Mononuclear cell (primary cell): Measurements from ENCODE around the gene ALDH5A1. TPM values are rescaled to one million over a fixed set of nuclear protein-coding genes. Genes with fewer than 3 reads are reported as not detected.

Experiments used
- H3K27me3 ChIP-seq: 2 replicates; pipeline ENCODE4 v1.6.0; 2011; ENCODE audit warnings: low read length, control low read depth; ENCODE audit not compliant: insufficient read depth
- H3K4me1 ChIP-seq: 2 replicates; pipeline ENCODE4 v1.5.1; 2011; ENCODE audit warnings: mild to moderate bottlenecking, low read length, control low read depth; ENCODE audit not compliant: insufficient read depth
- H3K4me3 ChIP-seq: 2 replicates; pipeline ENCODE4 v1.5.1; 2011; ENCODE audit warnings: mild to moderate bottlenecking, low read length, moderate library complexity
- H3K9me3 ChIP-seq: 2 replicates; pipeline ENCODE4 v1.5.1; 2011; ENCODE audit warnings: low read depth, mild to moderate bottlenecking, control low read depth, low read length
- total RNA-seq: library from RNA; depleted of rRNA; stranded (reverse); fragments of >200 nt; gene quantifications from one replicate; pipeline ENCODE4 v1.2.3, GENCODE V29; 2012

ALDH5A1 gene
- total RNA-seq, 1 donor: 2.4 TPM

DNA sequence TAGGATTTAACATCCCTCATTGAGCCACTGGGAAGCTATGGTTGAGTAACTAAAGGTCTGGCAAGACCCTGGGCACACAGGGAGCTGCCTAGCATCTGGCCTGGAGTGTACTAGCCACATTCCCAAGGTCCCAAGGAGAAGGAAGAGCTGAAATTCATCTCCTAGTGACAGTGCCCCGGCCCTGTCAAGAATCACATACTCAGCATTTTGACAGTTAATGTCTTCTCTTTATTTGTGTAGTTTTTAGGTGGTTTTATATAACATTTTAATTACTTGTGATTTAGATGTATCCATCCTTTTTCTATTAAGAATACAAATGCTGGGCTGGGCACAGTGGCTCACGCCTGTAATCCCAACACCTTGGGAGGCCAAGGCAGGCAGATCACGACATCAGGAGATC, 40.4 kb downstream of the ALDH5A1 start:
- Histone ChIP-seq H3K27me3 (no peaks in the 10 kb centered on the region), H3K4me3 (no peak overlapping the region), H3K4me1 (no peaks in the 10 kb centered on the region), H3K9me3 (no peaks in the 10 kb centered on the region)

DNA sequence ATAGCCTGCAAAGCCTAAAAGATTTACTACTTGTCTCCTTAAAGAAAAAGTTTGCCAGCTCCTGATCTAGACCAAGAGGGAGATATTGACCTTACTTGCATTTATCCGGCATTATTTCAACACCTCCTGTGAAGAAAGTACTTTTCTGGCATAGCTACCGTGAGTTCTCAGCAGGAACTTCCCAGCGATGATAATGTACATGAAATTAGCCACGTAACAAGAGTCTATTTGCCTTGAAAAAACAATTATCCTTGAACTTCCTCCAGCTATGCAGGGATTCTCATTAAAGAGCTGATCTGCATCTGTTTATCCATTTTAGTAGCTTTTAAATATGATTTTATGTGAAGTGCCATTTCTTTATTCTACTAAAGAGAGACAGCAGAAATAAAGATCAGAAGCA, 41.7 kb downstream of the ALDH5A1 start:
- no peaks in the 10 kb centered on the region for H3K4me1 ChIP-seq
- H3K4me3 ChIP-seq: no peak overlapping the region
- H3K27me3 ChIP-seq: no peaks in the 10 kb centered on the region
- no peaks in the 10 kb centered on the region for H3K9me3 ChIP-seq

DNA sequence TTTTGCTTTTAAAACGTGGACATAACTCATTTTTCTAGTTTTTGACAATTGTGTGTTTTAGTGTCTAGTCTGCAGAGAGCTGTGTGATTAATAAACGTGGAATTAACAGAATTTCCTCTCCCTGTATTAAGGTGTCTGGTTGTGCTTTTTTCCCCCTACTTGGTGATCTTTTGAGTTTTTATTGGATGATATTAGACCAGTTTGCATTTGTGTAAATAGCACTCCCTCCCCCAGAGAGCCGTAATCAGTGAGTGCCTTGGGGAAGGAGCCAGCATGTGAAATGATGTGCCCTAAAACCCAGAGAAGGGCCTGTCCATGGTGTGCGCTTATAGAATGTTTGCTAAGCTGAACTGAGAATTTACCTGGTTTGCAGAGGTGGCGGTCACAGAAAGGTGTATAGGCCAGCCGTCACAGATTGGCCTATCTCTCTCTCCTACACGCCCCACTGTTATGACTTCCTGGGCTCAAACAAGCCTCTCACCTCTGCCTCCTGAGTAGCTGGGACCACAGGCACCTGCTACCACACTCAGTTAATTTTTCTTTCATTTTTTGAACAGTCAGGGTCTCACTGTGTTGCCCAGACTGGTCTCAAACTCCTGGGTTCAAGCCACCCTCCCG, 42.4 kb downstream of the ALDH5A1 start:
- Histone ChIP-seq H3K27me3 (no peaks in the 10 kb centered on the region), H3K4me3 (no peak overlapping the region), H3K4me1 (no peaks in the 10 kb centered on the region), H3K9me3 (no peaks in the 10 kb centered on the region)

DNA sequence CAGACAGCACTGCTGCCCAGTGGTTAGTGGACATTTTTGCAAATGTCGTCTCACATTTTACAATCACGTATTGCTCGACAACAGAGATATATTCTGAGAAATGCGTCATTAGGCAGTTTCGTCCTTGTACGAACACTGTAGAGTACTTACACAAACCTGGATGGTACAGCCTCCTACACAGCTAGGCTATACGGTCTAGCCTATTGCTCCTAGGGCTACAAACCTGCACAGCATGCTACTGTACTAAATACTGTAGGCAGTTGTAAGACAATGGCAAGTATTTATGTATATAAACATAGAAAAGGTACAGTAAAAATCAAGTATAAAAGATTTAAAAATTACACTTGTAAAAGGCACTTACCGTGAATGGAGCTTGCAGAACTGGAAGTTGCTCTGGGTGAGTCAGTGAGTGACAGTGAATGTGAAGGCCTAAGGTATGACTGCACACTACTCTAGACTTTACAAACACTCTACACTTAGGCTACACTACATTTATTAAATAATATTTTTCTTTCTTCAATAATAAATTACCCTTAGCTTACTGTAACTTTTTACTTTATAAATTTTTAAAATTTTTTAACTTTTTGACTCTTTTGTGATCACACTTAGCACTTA, 43.1 kb downstream of the ALDH5A1 start:
- no peak overlapping the region for H3K4me3 ChIP-seq
- H3K4me1 ChIP-seq: no peaks in the 10 kb centered on the region
- no peaks in the 10 kb centered on the region for H3K9me3 ChIP-seq
- H3K27me3 ChIP-seq: no peaks in the 10 kb centered on the region

DNA sequence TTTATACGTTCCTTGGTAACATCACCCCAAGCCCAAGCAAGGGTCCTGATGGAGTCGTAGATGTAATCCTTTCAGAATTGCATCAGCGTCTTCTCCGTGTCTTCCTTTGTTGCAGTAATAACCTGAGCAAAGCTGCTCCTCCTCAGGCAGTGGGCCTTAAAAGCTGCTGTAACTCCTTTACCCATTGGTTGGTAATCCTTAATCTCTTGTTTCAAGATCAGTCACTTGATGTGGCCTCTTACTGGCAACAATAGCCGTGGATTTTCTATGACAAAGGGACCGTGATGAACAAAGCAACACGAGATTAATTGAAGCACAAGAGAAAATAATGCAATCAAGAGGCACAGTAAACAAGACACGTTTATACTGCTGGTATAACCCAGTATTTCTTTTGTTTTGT, 44.6 kb downstream of the ALDH5A1 start:
- H3K9me3 ChIP-seq: no peaks in the 10 kb centered on the region
- no peaks in the 10 kb centered on the region for H3K4me1 ChIP-seq
- no peaks in the 10 kb centered on the region for H3K27me3 ChIP-seq
- no peak overlapping the region for H3K4me3 ChIP-seq

DNA sequence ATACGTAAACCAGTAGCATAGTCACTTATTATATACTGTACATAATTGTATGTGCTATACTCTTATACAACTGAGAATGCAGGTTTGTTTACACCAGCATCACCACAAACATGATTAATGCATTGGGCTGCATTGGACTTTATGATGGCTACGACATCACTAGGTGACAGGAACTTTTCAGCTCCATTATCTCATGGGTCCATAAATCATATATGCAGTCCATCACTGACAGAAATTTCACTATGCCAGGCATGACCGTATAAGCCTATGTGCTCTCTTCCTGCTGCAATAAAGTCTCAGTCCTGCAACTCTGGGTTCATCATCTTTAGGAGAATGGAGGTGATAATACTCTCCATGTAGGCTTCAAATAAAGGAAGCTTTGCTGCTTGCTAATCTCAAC, 45.4 kb downstream of the ALDH5A1 start:
- Histone ChIP-seq H3K4me1 (no peaks in the 10 kb centered on the region), H3K4me3 (no peak overlapping the region), H3K9me3 (no peaks in the 10 kb centered on the region), H3K27me3 (no peaks in the 10 kb centered on the region)

DNA sequence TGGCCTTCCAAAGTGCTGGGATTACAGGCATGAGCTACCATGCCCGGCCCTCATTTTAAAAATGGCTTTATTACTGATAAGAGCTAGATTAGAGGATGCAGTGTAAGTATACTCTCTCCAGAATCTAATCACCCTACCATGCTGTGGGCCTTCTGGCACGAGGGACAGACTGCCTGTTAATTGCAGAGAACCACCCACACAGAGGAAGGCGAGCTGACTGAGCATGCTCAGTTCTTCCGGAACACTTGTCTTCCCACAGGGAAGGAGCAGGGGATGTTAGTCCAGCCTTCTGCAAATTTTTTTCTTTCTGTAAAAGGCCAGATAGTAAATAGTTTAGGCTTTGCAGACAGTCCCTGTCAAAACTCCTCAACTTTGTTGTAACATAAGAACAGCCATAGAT, 48.9 kb downstream of the ALDH5A1 start:
- no peaks in the 10 kb centered on the region for H3K4me1 ChIP-seq
- no peaks in the 10 kb centered on the region for H3K9me3 ChIP-seq
- no peak overlapping the region for H3K4me3 ChIP-seq
- no peaks in the 10 kb centered on the region for H3K27me3 ChIP-seq

DNA sequence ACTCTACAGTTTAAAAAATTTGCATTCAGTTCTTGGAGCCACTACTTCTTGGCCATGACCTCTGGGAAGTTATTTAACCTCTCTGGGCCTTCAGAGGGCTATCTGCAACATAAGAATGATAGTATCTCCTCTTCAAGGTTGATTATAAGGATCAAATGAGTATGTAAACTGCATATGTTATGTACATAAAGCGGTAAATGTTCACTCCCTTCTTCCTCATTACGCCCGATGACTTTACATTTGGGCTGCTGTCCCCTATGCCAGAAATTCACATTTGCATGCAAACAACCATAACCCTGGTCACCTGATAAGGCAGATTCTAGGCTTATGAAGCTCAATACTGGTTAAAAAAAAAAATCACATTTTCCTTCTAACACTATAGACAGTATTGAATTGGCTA, 50.4 kb downstream of the ALDH5A1 start:
- H3K27me3 ChIP-seq: no peaks in the 10 kb centered on the region
- no peaks in the 10 kb centered on the region for H3K4me1 ChIP-seq
- no peaks in the 10 kb centered on the region for H3K9me3 ChIP-seq
- H3K4me3 ChIP-seq: no peak overlapping the region

DNA sequence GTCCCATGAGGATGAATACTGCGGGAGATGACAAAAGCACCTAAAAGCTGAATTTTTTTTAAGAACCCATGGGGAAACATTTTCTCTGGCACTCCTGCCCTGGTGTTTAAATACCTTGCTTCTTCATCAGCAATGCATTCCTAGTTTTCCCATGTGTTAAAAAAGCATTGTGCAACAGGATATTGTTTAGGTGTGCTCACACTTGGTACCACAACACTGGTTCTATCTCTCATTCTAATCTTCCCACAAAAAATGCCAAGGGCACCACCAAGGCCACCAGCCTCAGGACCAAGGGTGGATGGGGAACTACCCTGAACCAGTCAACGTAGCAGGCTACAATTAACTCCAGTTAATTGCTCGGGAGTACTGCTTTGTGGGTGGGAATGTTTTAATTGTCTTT, 50.9 kb downstream of the ALDH5A1 start:
- H3K4me1 ChIP-seq: no peaks in the 10 kb centered on the region
- H3K27me3 ChIP-seq: no peaks in the 10 kb centered on the region
- no peaks in the 10 kb centered on the region for H3K9me3 ChIP-seq
- H3K4me3 ChIP-seq: no peak overlapping the region

DNA sequence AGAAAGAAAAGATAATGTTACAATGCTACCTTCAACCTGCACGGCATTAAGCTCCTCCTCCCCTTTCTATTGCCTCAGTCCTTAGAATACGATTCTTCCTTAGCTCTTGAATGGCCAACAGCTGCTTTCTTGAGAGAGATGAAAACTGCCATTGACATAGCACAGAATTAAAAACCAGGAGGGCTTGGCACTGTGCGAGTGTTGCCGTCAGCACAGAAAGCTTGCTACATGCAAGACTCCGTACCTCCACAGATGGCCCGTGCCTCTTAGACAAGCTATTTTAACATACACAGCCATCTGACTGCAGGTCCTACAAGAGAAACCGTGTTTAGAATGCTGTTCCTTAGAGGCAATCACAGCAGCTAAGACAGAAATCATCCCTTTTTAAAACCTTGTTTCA, 51.7 kb downstream of the ALDH5A1 start:
- H3K9me3 ChIP-seq: no peaks in the 10 kb centered on the region
- H3K4me3 ChIP-seq: no peak overlapping the region
- no peaks in the 10 kb centered on the region for H3K4me1 ChIP-seq
- H3K27me3 ChIP-seq: no peaks in the 10 kb centered on the region

DNA sequence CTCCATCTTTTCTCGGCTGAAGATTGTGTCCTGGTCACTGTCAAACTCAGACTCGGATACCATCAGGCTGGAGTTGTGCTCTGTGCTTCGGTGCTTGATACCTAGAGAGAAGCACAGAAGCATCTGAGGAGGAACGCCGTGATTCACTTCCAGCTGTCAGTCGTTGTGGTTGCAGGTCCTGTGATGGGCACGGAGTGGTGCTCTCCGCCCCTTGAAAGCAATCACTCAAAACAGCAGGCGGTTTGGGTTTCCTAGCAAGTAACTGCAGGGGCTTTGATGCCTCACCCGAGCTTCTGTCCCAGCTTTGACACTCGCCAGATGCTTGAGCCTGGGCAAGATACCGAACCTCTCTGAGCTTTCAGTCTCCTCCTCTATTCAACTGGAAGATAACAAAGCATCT, 52.5 kb downstream of the ALDH5A1 start:
- Histone ChIP-seq H3K4me3 (no peak overlapping the region), H3K27me3 (no peaks in the 10 kb centered on the region), H3K9me3 (no peaks in the 10 kb centered on the region), H3K4me1 (no peaks in the 10 kb centered on the region)

DNA sequence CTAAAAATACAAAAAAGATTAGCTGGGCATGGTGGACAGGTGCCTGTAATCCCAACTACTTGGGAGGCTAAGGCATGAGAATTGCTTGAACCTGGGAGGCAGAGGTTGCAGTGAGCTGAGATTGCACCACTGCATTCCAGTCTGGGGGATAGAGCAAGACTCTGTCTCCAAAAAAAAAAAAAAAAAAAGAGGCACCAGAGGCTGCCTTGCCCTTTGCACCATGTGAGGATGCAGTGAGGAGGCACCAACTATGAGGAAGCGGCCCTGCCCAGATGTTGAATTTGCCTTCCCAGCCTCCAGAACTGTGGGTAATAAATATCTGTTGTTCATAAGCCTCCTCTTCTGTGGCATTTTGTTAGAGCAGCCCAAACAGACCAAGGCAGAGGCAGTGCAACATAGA, 54.4 kb downstream of the ALDH5A1 start:
- Histone ChIP-seq H3K4me1 (no peaks in the 10 kb centered on the region), H3K9me3 (no peaks in the 10 kb centered on the region), H3K27me3 (no peaks in the 10 kb centered on the region), H3K4me3 (no peak overlapping the region)

DNA sequence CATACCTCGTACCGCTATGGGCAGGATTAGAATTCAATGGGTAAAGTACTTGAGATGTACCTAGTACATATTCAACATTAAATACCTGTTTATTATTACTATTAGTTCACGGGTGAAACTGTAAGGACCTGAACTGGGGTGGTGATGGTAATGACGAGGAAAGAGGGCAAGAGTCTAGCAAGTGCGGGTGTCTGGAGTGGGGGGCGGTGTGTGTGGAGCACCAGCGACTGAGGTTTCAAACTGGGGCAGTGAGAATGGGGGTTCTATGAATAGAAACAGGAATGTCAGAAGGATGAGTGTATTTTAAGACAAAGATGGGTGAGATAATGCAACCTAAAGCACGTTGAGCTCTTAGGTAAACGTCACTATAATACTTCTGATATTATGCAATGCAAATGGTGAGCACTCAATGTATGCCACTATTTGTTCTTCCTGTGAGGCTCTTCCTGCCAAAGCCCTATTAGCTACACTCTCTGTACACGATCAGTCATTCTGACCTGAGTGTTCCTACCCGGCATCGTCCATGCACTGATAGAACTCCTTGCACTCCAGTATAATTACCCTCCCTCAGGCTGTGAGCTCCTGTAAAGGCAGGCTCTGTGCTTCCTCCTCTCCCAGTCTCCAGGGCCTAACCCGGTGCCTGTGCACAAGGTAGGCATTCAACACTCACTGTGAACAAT, 55.0 kb downstream of the ALDH5A1 start:
- H3K4me1 ChIP-seq: no peaks in the 10 kb centered on the region
- no peaks in the 10 kb centered on the region for H3K27me3 ChIP-seq
- H3K9me3 ChIP-seq: no peaks in the 10 kb centered on the region
- H3K4me3 ChIP-seq: no peak overlapping the region

DNA sequence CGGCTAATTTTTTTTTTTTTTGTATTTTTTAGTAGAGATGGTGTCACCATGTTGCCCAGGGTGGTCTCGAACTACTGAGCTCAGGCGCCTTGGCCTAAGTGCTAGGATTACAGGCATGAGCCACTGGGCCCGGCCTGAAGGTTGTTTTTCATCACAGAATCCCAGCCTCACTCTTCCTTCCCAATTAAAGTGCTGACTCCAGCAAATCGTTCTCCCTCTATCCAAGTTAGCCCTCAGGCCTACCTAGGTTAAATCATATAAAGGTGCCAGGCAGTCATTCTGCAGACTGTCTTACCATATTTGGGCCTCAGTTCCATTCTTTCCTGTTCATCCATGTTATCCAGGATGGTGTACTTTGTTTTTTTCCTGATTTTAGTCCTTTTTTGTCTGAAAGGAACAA, 56.4 kb downstream of the ALDH5A1 start:
- Histone ChIP-seq H3K4me1 (no peaks in the 10 kb centered on the region), H3K9me3 (no peaks in the 10 kb centered on the region), H3K4me3 (no peak overlapping the region), H3K27me3 (no peaks in the 10 kb centered on the region)

DNA sequence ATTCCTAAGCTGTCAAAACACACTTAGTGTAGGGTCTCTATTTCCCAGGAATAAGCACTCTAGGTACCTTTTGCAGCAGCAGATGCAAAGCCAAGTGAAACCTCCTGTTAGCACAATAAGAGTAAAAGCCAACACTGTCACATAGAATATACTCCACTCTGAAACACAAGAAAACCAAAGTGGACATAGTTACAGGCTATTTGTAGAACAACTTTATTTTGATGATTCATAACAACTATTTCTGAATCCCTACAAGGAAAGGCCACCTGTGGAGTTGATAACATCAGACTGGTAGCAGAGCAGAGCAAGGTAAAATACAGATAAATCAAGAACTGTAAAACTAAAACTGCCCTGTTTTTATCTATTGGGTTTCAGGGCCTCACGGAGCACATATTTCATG, 59.7 kb downstream of the ALDH5A1 start:
- no peaks in the 10 kb centered on the region for H3K27me3 ChIP-seq
- H3K4me3 ChIP-seq: no peak overlapping the region
- no peaks in the 10 kb centered on the region for H3K4me1 ChIP-seq
- H3K9me3 ChIP-seq: no peaks in the 10 kb centered on the region

DNA sequence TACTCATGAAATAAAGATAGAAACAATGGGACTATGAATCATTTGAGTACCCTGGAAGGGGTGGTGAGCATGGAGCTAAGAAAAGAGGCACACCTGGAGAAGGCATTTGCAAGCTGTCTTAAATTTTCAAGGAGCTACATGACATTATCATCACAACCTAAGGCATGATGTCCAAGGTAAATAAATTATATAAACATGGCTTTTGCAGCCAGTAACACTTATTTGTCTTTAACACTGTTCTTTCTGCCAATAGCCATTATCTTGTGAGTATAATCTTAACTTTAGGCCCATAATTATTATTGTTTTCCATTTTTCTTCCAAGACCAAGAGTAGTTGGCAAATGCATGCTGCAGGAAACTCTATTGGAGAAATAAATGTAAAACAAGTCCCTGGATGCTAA, 63.7 kb downstream of the ALDH5A1 start:
- Histone ChIP-seq H3K9me3 (no peaks in the 10 kb centered on the region), H3K4me1 (no peaks in the 10 kb centered on the region), H3K27me3 (no peaks in the 10 kb centered on the region), H3K4me3 (no peak overlapping the region)
